Neural cell (in vitro differentiated cells): ENCODE data around the gene ZNF761. TPM values are rescaled to one million over a fixed set of nuclear protein-coding genes. Genes with fewer than 3 reads are reported as not detected.

ENCODE experiments used
- H2AFZ ChIP-seq: fragments of 200-600, 300-800 bp; sonication (generic), shearing (Covaris generic); 2 replicates; pipeline ENCODE4 v1.6.0; 2014; ENCODE audit warnings: low read depth, mild to moderate bottlenecking, antibody characterized with exemption, low read length, moderate library complexity
- H3F3A ChIP-seq: fragments of 200-600 bp; shearing (Covaris generic); 2 replicates; pipeline ENCODE4 v1.6.1; 2016; ENCODE audit warnings: mild to moderate bottlenecking, moderate library complexity, mixed read lengths, antibody characterized with exemption, low read length; ENCODE audit not compliant: insufficient read depth, poor library complexity, severe bottlenecking
- H3K27ac ChIP-seq: fragments of 200-600, 300-800 bp; sonication (generic), shearing (Covaris generic); 2 replicates; pipeline ENCODE4 v1.5.1; 2014; ENCODE audit warnings: mild to moderate bottlenecking, low read length, moderate library complexity
- H3K27me3 ChIP-seq: fragments of 300-800, 200-600 bp; sonication (generic), shearing (Covaris generic); 2 replicates; pipeline ENCODE4 v1.6.0; 2014; ENCODE audit warnings: mild to moderate bottlenecking, low read depth, low read length, moderate library complexity; ENCODE audit not compliant: insufficient read depth
- H3K36me3 ChIP-seq: fragments of 300-800, 200-600 bp; sonication (generic), shearing (Covaris generic); 2 replicates; pipeline ENCODE4 v1.5.1; 2014; ENCODE audit warnings: mild to moderate bottlenecking, antibody characterized with exemption, low read length, moderate library complexity; ENCODE audit not compliant: insufficient read depth
- H3K4me2 ChIP-seq: fragments of 300-800, 200-600 bp; sonication (generic), shearing (Covaris generic); 2 replicates; pipeline ENCODE4 v1.6.0; 2014; ENCODE audit warnings: mild to moderate bottlenecking, low read length
- H3K4me3 ChIP-seq: fragments of 300-800, 200-600 bp; sonication (generic), shearing (Covaris generic); 2 replicates; pipeline ENCODE4 v1.5.1; 2014; ENCODE audit warnings: mild to moderate bottlenecking, low read length, moderate library complexity
- H3K79me2 ChIP-seq: fragments of 200-600 bp; shearing (Covaris generic); replicated peaks from 2 replicates; pipeline ENCODE4 v1.6.0; 2014; ENCODE audit warnings: mild to moderate bottlenecking, low read length, moderate library complexity; ENCODE audit not compliant: insufficient read depth
- H3K9ac ChIP-seq: fragments of 300-800, 200-600 bp; sonication (generic), shearing (Covaris generic); 2 replicates; pipeline ENCODE4 v1.6.1; 2016; ENCODE audit warnings: mild to moderate bottlenecking, low read length, mixed read lengths
- H3K9me2 ChIP-seq: fragments of 200-600 bp; shearing (Covaris generic); 2 replicates; pipeline ENCODE4 v1.6.1; 2016; ENCODE audit warnings: mild to moderate bottlenecking, low read length, mixed read lengths; ENCODE audit not compliant: insufficient read depth
- H3K9me3 ChIP-seq: fragments of 200-600, 300-800 bp; sonication (generic), shearing (Covaris generic); 2 replicates; pipeline ENCODE4 v1.6.1; 2016; ENCODE audit warnings: mild to moderate bottlenecking, mixed run types, low read length, moderate library complexity, mixed read lengths
- H4K20me1 ChIP-seq: fragments of 200-600 bp; shearing (Covaris generic); 2 replicates; pipeline ENCODE4 v1.6.1; 2016; ENCODE audit warnings: mild to moderate bottlenecking, mixed run types; ENCODE audit not compliant: insufficient read depth
- CTCF ChIP-seq: fragments of 450-650 bp; IDR thresholded peaks from 2 replicates; pipeline ENCODE4 v1.5.1; 2014; ENCODE audit warnings: antibody characterized with exemption, mild to moderate bottlenecking, moderate library complexity; ENCODE audit not compliant: poor library complexity, severe bottlenecking
- EP300 ChIP-seq: fragments of 450-650 bp; conservative IDR thresholded peaks from 2 replicates; pipeline ENCODE4 v1.6.1; 2014; ENCODE audit warnings: antibody characterized with exemption, mild to moderate bottlenecking, moderate library complexity; ENCODE audit not compliant: poor library complexity, severe bottlenecking
- EZH2 ChIP-seq: fragments of 200-600, 300-800 bp; shearing (Covaris generic), sonication (generic); IDR thresholded peaks from 2 replicates; pipeline ENCODE4 v1.6.1; 2014; ENCODE audit warnings: antibody characterized with exemption, low read length, borderline replicate concordance, mild to moderate bottlenecking; ENCODE audit not compliant: insufficient read depth, poor library complexity, severe bottlenecking
- MXI1 ChIP-seq: fragments of 450-650 bp; conservative IDR thresholded peaks from 2 replicates; pipeline ENCODE4 v1.6.1; 2014; ENCODE audit warnings: antibody characterized with exemption, mild to moderate bottlenecking; ENCODE audit not compliant: poor library complexity, severe bottlenecking
- POLR2AphosphoS5 ChIP-seq: IDR thresholded peaks from 2 replicates; pipeline ENCODE4 v1.6.1; 2012
- RAD21 ChIP-seq: fragments of 450-650 bp; conservative IDR thresholded peaks from 2 replicates; pipeline ENCODE4 v1.6.1; 2014; ENCODE audit warnings: antibody characterized with exemption, mild to moderate bottlenecking, moderate library complexity
- REST ChIP-seq: IDR thresholded peaks from 2 replicates; pipeline ENCODE4 v1.6.1; 2012; ENCODE audit warnings: borderline replicate concordance
- SMC3 ChIP-seq: fragments of 450-650 bp; conservative IDR thresholded peaks from 2 replicates; pipeline ENCODE4 v1.6.1; 2014; ENCODE audit warnings: antibody characterized with exemption, mild to moderate bottlenecking, moderate library complexity; ENCODE audit not compliant: poor library complexity
- TAF1 ChIP-seq: IDR thresholded peaks from 2 replicates; pipeline ENCODE4 v1.6.1; 2012; ENCODE audit warnings: low read depth
- polyA minus RNA-seq: library from RNA; depleted of rRNA, polyadenylated mRNA; stranded (reverse); fragments of >200 nt; gene quantifications from 2 replicates; pipeline ENCODE4 v1.2.3, GENCODE V29; 2014
- polyA plus RNA-seq: library from polyadenylated mRNA; depleted of rRNA; stranded (reverse); fragments of >200 nt; gene quantifications from 2 replicates; pipeline ENCODE4 v1.2.3, GENCODE V29; 2014

ZNF761 gene
- polyA plus RNA-seq (11.4 and 16.8 TPM in 2 replicates), polyA minus RNA-seq (18.0 and 20.1 TPM in 2 replicates)

- peak within 1 kb of the TSS; percentile 66 for H3K9ac ChIP-seq
- TF ChIP-seq TAF1 = no peak
- peak; percentile 94 for TF ChIP-seq MXI1
- no peak for TF ChIP-seq EP300
- no peak for TF ChIP-seq SMC3
- peak; percentile 61 for TF ChIP-seq POLR2AphosphoS5
- TF ChIP-seq REST = no peak
- TF ChIP-seq CTCF = peak; percentile 58
- TF ChIP-seq EZH2 = no peak
- no peak for TF ChIP-seq RAD21
- no peaks in the 10 kb centered on the region for H3K9me2 ChIP-seq
- no peaks in the 10 kb centered on the region for H3K27me3 ChIP-seq
- no peaks in the 10 kb centered on the region for H3K79me2 ChIP-seq
- H3K4me2 ChIP-seq = peak within 1 kb of the TSS; percentile 80
- peak within 1 kb of the TSS; percentile 78 for H3K4me3 ChIP-seq
- H4K20me1 ChIP-seq = no peaks in the 10 kb centered on the region
- no peaks in the 10 kb centered on the region for H3F3A ChIP-seq
- peak within 1 kb of the TSS; percentile 41 for H2AFZ ChIP-seq
- no peaks in the 10 kb centered on the region for H3K9me3 ChIP-seq
- H3K36me3 ChIP-seq = no peaks in the 10 kb centered on the region
- peak within 1 kb of the TSS; percentile 24 for H3K27ac ChIP-seq
These were observed at the start of gene ZNF761 for GRCh38 chr19:53431399-53432087. TSS of gene ZNF761 (plus strand) at chr19:53431984. CDS start at chr19:53447269, 15,285 bp downstream.

GRCh38 chr19:53388168-53388567, 43.6 kb upstream of the ZNF761 start:
- H3K9me3 ChIP-seq = no peaks in the 10 kb centered on the region
- H3K36me3 ChIP-seq = no peaks in the 10 kb centered on the region
- H3K27ac ChIP-seq = no peak overlapping the region
- H2AFZ ChIP-seq = no peak overlapping the region
- no peaks in the 10 kb centered on the region for H3F3A ChIP-seq
- H3K4me3 ChIP-seq = no peak overlapping the region
- no peak for TF ChIP-seq EP300
- TF ChIP-seq CTCF = no peak
- TF ChIP-seq RAD21 = no peak
- TF ChIP-seq POLR2AphosphoS5 = no peak
- TF ChIP-seq EZH2 = no peak
- TF ChIP-seq TAF1 = no peak
- no peak for TF ChIP-seq SMC3
- no peak for TF ChIP-seq REST
- no peak for TF ChIP-seq MXI1
- H3K4me2 ChIP-seq = no peak overlapping the region
- no peaks in the 10 kb centered on the region for H4K20me1 ChIP-seq
- H3K9me2 ChIP-seq = no peaks in the 10 kb centered on the region
- H3K79me2 ChIP-seq = no peaks in the 10 kb centered on the region
- H3K27me3 ChIP-seq = no peaks in the 10 kb centered on the region
- no peak overlapping the region for H3K9ac ChIP-seq
